GM21447 (cell line): Measurements from ENCODE around the gene MAML1.

Source experiments
- ATAC-seq: cut with Tn5 transposase; IDR thresholded peaks from one replicate; pipeline ENCODE4 v1.9.1; 2021; ENCODE audit not compliant: unreplicated experiment

Gene MAML1

GRCh38 chr5:179791881-179792611 lies 59.4 kb downstream of the MAML1 start:
- ATAC-seq, result no peak

GRCh38 chr5:179792612-179793467 lies 60.2 kb downstream of the MAML1 start:
- ATAC-seq, result no peak

- ATAC-seq, result no peak
Measured at GRCh38 chr5:179793468-179794139, 61.0 kb downstream of the MAML1 start, which contains the start of gene LTC4S. LTC4S (plus strand) TSS chr5:179793986; CDS start chr5:179794081, 95 bp downstream.

GRCh38 chr5:179794171-179794570 lies 61.5 kb downstream of the MAML1 start:
- no peak for ATAC-seq

GRCh38 chr5:179794575-179794974 lies 62.0 kb downstream of the MAML1 start:
- ATAC-seq, result no peak

GRCh38 chr5:179795049-179795862 lies 62.6 kb downstream of the MAML1 start:
- ATAC-seq, result no peak

- ATAC-seq, result peak; percentile 67
Measured at GRCh38 chr5:179795863-179796833, 63.5 kb downstream of the MAML1 start.

GRCh38 chr5:179796877-179797608 lies 64.4 kb downstream of the MAML1 start:
- ATAC-seq, result no peak

- ATAC-seq, result no peak
Measured at GRCh38 chr5:179797741-179798140, 65.1 kb downstream of the MAML1 start.

- ATAC-seq, result no peak
Measured at GRCh38 chr5:179798144-179798770, 65.6 kb downstream of the MAML1 start.

GRCh38 chr5:179798771-179799643 lies 66.4 kb downstream of the MAML1 start:
- ATAC-seq, result no peak

GRCh38 chr5:179799644-179799973 lies 67.0 kb downstream of the MAML1 start:
- ATAC-seq, result no peak

- no peak for ATAC-seq
Measured at GRCh38 chr5:179800071-179800695, 67.6 kb downstream of the MAML1 start.

GRCh38 chr5:179800696-179801201 lies 68.1 kb downstream of the MAML1 start:
- ATAC-seq, result no peak

GRCh38 chr5:179801304-179802206 lies 68.9 kb downstream of the MAML1 start:
- ATAC-seq, result peak; percentile 38
